GM12878 (cell line): ENCODE data around the gene KLC4.

Experiments
- BACH1 ChIP-seq: fragments of 450-650 bp; IDR thresholded peaks from 2 replicates; pipeline ENCODE4 v1.6.1; 2017; ENCODE audit warnings: mild to moderate bottlenecking, borderline replicate concordance
- CEBPB ChIP-seq, 2 experiments: fragments of 150-350 bp in 1 of 2; IDR thresholded peaks; 2 replicates each; pipeline ENCODE4 v1.6.1; 2012 to 2014; ENCODE audit warnings: low read depth in 2 of 2, low read length in 2 of 2, borderline replicate concordance in 1 of 2, inconsistent platforms in 1 of 2
- NFYB ChIP-seq: IDR thresholded peaks from 2 replicates; pipeline ENCODE4 v1.6.1; 2011; ENCODE audit warnings: low read depth, mild to moderate bottlenecking, low read length, improper control_type of control experiment, moderate library complexity; ENCODE audit not compliant: insufficient read depth
- NR2C2 ChIP-seq: IDR thresholded peaks from 2 replicates; pipeline ENCODE4 v1.6.1; 2011; ENCODE audit warnings: borderline replicate concordance, low read depth; ENCODE audit not compliant: control insufficient read depth, insufficient read length
- RAD21 ChIP-seq: IDR thresholded peaks from 2 replicates; pipeline ENCODE4 v1.6.1; 2011; ENCODE audit warnings: mild to moderate bottlenecking, low read depth, low read length, moderate library complexity; ENCODE audit not compliant: insufficient read depth
- TF ChIP-seq, protein P1 (sequence below), 3 experiments: IDR thresholded peaks in 2 of 3; conservative IDR thresholded peaks in 1 of 3; 2 replicates each; pipeline ENCODE4 v1.5.1; 2011; ENCODE audit warnings: low read depth in 3 of 3, low read length in 3 of 3, mild to moderate bottlenecking in 3 of 3, control low read depth in 2 of 3, moderate library complexity in 2 of 3, inconsistent platforms in 1 of 3, mixed read lengths in 1 of 3; ENCODE audit not compliant: control insufficient read depth in 2 of 3, insufficient read depth in 1 of 3; ENCODE audit errors: extremely low read depth in 1 of 3

- TF ChIP-seq NFYB (no peak), CEBPB (IDR thresholded peaks at IDR 0.05; ENCODE audit: borderline replicate concordance in 1 of 2, low read depth in 2 of 2, low read length in 2 of 2) (no peak), NR2C2 (no peak), BACH1 (no peak), RAD21 (no peak)
- TF ChIP-seq, protein P1, sequence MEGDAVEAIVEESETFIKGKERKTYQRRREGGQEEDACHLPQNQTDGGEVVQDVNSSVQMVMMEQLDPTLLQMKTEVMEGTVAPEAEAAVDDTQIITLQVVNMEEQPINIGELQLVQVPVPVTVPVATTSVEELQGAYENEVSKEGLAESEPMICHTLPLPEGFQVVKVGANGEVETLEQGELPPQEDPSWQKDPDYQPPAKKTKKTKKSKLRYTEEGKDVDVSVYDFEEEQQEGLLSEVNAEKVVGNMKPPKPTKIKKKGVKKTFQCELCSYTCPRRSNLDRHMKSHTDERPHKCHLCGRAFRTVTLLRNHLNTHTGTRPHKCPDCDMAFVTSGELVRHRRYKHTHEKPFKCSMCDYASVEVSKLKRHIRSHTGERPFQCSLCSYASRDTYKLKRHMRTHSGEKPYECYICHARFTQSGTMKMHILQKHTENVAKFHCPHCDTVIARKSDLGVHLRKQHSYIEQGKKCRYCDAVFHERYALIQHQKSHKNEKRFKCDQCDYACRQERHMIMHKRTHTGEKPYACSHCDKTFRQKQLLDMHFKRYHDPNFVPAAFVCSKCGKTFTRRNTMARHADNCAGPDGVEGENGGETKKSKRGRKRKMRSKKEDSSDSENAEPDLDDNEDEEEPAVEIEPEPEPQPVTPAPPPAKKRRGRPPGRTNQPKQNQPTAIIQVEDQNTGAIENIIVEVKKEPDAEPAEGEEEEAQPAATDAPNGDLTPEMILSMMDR (IDR thresholded peaks at IDR 0.05 in 2 of 3, conservative IDR thresholded peaks at IDR 0.05 in 1 of 3; ENCODE audit: control insufficient read depth in 2 of 3, extremely low read depth in 1 of 3, insufficient read depth in 1 of 3, low read depth in 3 of 3, low read length in 3 of 3) = no peak
Observed at GRCh38 chr6:43107344-43108062, 48.1 kb downstream of the KLC4 start.
